Measurements from ENCODE around the gene FBN1.

Gene FBN1

GRCh38 chr15:48530528-48530927, 115.0 kb downstream of the FBN1 start:
- no peak for TF ChIP-seq Cebpa-rat (IDR thresholded peaks at IDR 0.05)
- Histone ChIP-seq H4K20me1 (no peaks in the 10 kb centered on the region), H3K9ac (no peak overlapping the region), H3K36me3 (no peaks in the 10 kb centered on the region), H3K4me3 (no peak overlapping the region), H3K4me1 (no peaks in the 10 kb centered on the region), H3K9me3 (no peaks in the 10 kb centered on the region), H3K27me3 (no peaks in the 10 kb centered on the region), H3K4me2 (no peak overlapping the region), H3K27ac (no peak overlapping the region)

DNA sequence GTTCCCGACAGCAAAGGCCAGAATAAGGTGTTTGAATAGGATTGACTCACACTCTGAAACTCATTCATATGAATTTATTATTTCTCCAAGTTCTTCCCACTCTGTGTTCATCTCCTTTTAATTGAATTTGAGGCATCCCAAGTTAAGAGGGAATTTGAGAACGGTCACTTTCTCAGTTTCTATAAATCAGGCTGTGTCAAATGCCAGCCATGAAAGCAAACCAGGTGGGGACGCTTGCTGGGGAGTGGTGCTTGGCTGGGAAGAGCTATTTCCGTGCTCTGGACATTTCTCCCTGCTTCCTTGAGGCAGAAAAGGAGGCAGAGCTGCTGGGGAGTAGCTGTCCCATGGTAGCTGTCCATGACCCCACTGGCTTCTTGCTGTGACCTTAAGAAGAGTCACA, 116.6 kb downstream of the FBN1 start:
- Histone ChIP-seq H3K4me2 (no peak overlapping the region), H3K4me1 (no peaks in the 10 kb centered on the region), H3K36me3 (no peaks in the 10 kb centered on the region), H3K9ac (no peak overlapping the region), H3K9me3 (no peaks in the 10 kb centered on the region), H3K27me3 (no peaks in the 10 kb centered on the region), H4K20me1 (no peaks in the 10 kb centered on the region), H3K4me3 (no peak overlapping the region), H3K27ac (no peak overlapping the region)
- TF ChIP-seq Cebpa-rat (IDR thresholded peaks at IDR 0.05) = no peak

GRCh38 chr15:48527517-48527916, 118.0 kb downstream of the FBN1 start:
- Histone ChIP-seq H3K9ac (no peak overlapping the region), H3K36me3 (no peaks in the 10 kb centered on the region), H3K4me3 (no peak overlapping the region), H3K9me3 (no peaks in the 10 kb centered on the region), H3K4me1 (no peaks in the 10 kb centered on the region), H3K4me2 (no peak overlapping the region), H3K27me3 (no peaks in the 10 kb centered on the region), H4K20me1 (no peaks in the 10 kb centered on the region), H3K27ac (no peak overlapping the region)
- TF ChIP-seq Cebpa-rat (IDR thresholded peaks at IDR 0.05) = no peak

DNA sequence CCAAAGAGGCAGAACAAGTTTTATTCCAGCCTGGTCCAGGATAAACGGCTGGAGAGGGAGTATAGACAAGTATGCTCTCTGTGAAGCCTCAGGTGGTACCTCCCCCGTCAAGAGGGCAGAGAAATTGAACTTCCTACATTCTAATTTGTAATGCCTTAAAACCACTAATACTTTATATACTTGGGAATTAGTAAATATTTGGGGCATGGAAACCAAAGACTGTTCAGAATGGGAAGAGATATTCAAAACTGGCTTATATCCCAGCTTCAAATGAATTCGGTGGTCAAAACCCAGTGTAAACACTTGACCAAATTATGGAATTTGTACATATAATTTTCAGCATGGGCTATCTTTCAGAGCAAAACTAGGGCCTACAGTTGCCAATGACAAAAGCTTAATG, 122.6 kb downstream of the FBN1 start:
- H3K4me3 ChIP-seq = no peak overlapping the region
- TF ChIP-seq Cebpa-rat (IDR thresholded peaks at IDR 0.05) = no peak

DNA sequence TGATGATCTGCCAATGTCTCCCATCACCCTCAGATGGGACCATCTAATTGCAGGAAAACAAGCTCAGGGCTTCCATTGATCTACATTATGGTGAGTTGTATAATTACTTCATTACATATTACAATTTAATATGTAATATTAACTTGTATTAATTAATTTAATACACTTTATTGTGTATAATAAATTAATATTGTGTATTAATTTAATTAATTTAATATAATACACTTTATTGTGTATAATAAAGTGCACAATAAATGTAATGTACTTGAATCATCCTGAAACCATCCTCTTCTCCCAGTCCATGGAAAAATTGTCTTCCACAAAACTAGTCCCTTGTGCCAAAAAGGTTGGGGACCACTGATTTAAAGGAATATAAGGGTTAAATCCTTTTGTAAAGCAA, 123.4 kb downstream of the FBN1 start:
- H3K36me3 ChIP-seq = no peaks in the 10 kb centered on the region
- no peaks in the 10 kb centered on the region for H3K9me3 ChIP-seq
- H3K4me3 ChIP-seq = no peak overlapping the region
- H3K9ac ChIP-seq = no peak overlapping the region
- H3K27ac ChIP-seq = no peak overlapping the region
- H4K20me1 ChIP-seq = no peaks in the 10 kb centered on the region
- H3K4me2 ChIP-seq = no peak overlapping the region
- no peaks in the 10 kb centered on the region for H3K4me1 ChIP-seq
- no peaks in the 10 kb centered on the region for H3K27me3 ChIP-seq
- TF ChIP-seq Cebpa-rat (IDR thresholded peaks at IDR 0.05) = no peak

More for the DNA sequence above, 122.6 kb downstream of the FBN1 start:
- H3K27me3 ChIP-seq = no peaks in the 10 kb centered on the region
- no peak overlapping the region for H3K27ac ChIP-seq
- no peaks in the 10 kb centered on the region for H3K9me3 ChIP-seq
- H3K9ac ChIP-seq = no peak overlapping the region
- no peaks in the 10 kb centered on the region for H4K20me1 ChIP-seq
- H3K4me2 ChIP-seq = no peak overlapping the region
- H3K36me3 ChIP-seq = no peaks in the 10 kb centered on the region
- no peaks in the 10 kb centered on the region for H3K4me1 ChIP-seq

- Histone ChIP-seq H3K4me2 (no peak overlapping the region), H4K20me1 (no peaks in the 10 kb centered on the region), H3K4me3 (no peak overlapping the region), H3K36me3 (no peaks in the 10 kb centered on the region), H3K4me1 (no peaks in the 10 kb centered on the region), H3K9me3 (no peaks in the 10 kb centered on the region), H3K27ac (no peak overlapping the region), H3K27me3 (no peaks in the 10 kb centered on the region), H3K9ac (no peak overlapping the region)
- TF ChIP-seq Cebpa-rat (IDR thresholded peaks at IDR 0.05) = no peak
Measured at GRCh38 chr15:48520376-48521155, 124.9 kb downstream of the FBN1 start.

GRCh38 chr15:48516121-48516520, 129.4 kb downstream of the FBN1 start:
- Histone ChIP-seq H3K36me3 (no peaks in the 10 kb centered on the region), H3K4me2 (no peak overlapping the region)

GRCh38 chr15:48515500-48515899, 130.0 kb downstream of the FBN1 start:
- TF ChIP-seq Cebpa-rat (IDR thresholded peaks at IDR 0.05) = no peak
- no peaks in the 10 kb centered on the region for H3K36me3 ChIP-seq
- H3K9me3 ChIP-seq = no peaks in the 10 kb centered on the region
- H3K27me3 ChIP-seq = no peaks in the 10 kb centered on the region
- no peak overlapping the region for H3K4me3 ChIP-seq
- no peaks in the 10 kb centered on the region for H4K20me1 ChIP-seq
- H3K27ac ChIP-seq = no peak overlapping the region
- no peak overlapping the region for H3K4me2 ChIP-seq
- H3K9ac ChIP-seq = no peak overlapping the region
- no peaks in the 10 kb centered on the region for H3K4me1 ChIP-seq

More at GRCh38 chr15:48516121-48516520, 129.4 kb downstream of the FBN1 start:
- Histone ChIP-seq H3K4me1 (no peaks in the 10 kb centered on the region), H3K9me3 (no peaks in the 10 kb centered on the region), H3K9ac (no peak overlapping the region), H4K20me1 (no peaks in the 10 kb centered on the region), H3K27me3 (no peaks in the 10 kb centered on the region), H3K4me3 (no peak overlapping the region), H3K27ac (no peak overlapping the region)
- TF ChIP-seq Cebpa-rat (IDR thresholded peaks at IDR 0.05) = no peak

GRCh38 chr15:48514103-48514816, 131.2 kb downstream of the FBN1 start:
- Histone ChIP-seq H4K20me1 (no peaks in the 10 kb centered on the region), H3K36me3 (no peaks in the 10 kb centered on the region)

DNA sequence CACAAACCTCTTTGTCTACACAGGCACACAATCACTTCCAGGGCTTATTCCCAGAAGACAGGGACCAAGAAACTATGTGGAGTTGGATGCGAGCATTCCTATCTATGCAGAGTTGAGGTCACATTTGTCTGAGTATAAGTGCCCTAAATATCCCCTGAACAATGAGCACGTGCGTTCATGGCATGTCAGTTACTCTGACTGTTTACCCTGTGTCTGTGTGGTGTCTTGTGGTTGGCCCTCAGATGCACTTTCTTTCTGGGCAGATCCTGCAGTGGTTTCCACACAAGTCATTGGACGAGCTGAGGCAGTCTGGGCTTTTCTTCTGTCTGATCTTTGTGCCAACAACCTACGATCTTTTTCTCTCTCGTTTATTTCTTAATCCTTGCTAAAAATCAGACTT, 134.5 kb downstream of the FBN1 start:
- H3K4me3 ChIP-seq = no peak overlapping the region
- no peaks in the 10 kb centered on the region for H3K36me3 ChIP-seq
- no peaks in the 10 kb centered on the region for H3K4me1 ChIP-seq
- no peaks in the 10 kb centered on the region for H4K20me1 ChIP-seq
- no peaks in the 10 kb centered on the region for H3K9me3 ChIP-seq
- H3K27me3 ChIP-seq = no peaks in the 10 kb centered on the region
- no peak overlapping the region for H3K9ac ChIP-seq
- no peak for TF ChIP-seq Cebpa-rat (IDR thresholded peaks at IDR 0.05)
- H3K27ac ChIP-seq = no peak overlapping the region
- H3K4me2 ChIP-seq = no peak overlapping the region

More at GRCh38 chr15:48514103-48514816, 131.2 kb downstream of the FBN1 start:
- no peak overlapping the region for H3K4me2 ChIP-seq
- H3K9ac ChIP-seq = no peak overlapping the region
- H3K4me1 ChIP-seq = no peaks in the 10 kb centered on the region
- H3K9me3 ChIP-seq = no peaks in the 10 kb centered on the region
- H3K27me3 ChIP-seq = no peaks in the 10 kb centered on the region
- no peak overlapping the region for H3K4me3 ChIP-seq
- no peak overlapping the region for H3K27ac ChIP-seq
- TF ChIP-seq Cebpa-rat (IDR thresholded peaks at IDR 0.05) = no peak

Measured in BLaER1 (cell line).